MCF 10A (cell line): ENCODE measurements around the gene YWHAE. TPM values are rescaled to one million over a fixed set of nuclear protein-coding genes. Genes with fewer than 3 reads are reported as not detected.
"Not testable (repeated sequence)": the region's sequence is repeated elsewhere in the genome, so short reads cannot be mapped to it uniquely, and the experiment has no call there.

Source experiments
- BruUV-seq: library from RNA; stranded (reverse); fragments of 400-500 nt; replicated peaks from 2 replicates; lab custom pipeline; 2021; lab: Mats Ljungman, UMichigan
- CTCF ChIA-PET: fragments of 300-600 bp; sonication (Branson Sonifier 250); formaldehyde crosslinking; extraction: SDS; loops from one replicate; lab custom pipeline; 2021; ENCODE audit warnings: antibody characterized with exemption, inconsistent platforms; lab: Yijun Ruan, JAX
- POLR2A ChIA-PET: fragments of 300-600, 350-650 bp; sonication (Branson Sonifier 250); formaldehyde crosslinking; extraction: SDS; loops from one replicate; lab custom pipeline; 2020; ENCODE audit warnings: antibody characterized with exemption, inconsistent platforms; lab: Yijun Ruan, JAX
- DNase-seq: peaks from one replicate; pipeline ENCODE4 v3.0.0-alpha.2; 2018; ENCODE audit not compliant: unreplicated experiment
- H3K27ac Mint-ChIP-seq: one replicate; pipeline ENCODE4 v1.8.0; 2022; ENCODE audit warnings: mild to moderate bottlenecking, low read depth, mixed read lengths; ENCODE audit not compliant: unreplicated experiment
- H3K27me3 Mint-ChIP-seq: one replicate; pipeline ENCODE4 v1.8.0; 2022; ENCODE audit warnings: mixed read lengths; ENCODE audit not compliant: insufficient read depth, unreplicated experiment
- H3K36me3 Mint-ChIP-seq: one replicate; pipeline ENCODE4 v1.8.0; 2022; ENCODE audit warnings: mild to moderate bottlenecking, moderate library complexity, mixed read lengths; ENCODE audit not compliant: insufficient read depth, unreplicated experiment
- H3K4me1 Mint-ChIP-seq: one replicate; pipeline ENCODE4 v1.8.0; 2022; ENCODE audit warnings: mixed read lengths; ENCODE audit not compliant: insufficient read depth, unreplicated experiment
- H3K4me3 Mint-ChIP-seq: one replicate; pipeline ENCODE4 v1.8.0; 2022; ENCODE audit warnings: mild to moderate bottlenecking, moderate library complexity, mixed read lengths; ENCODE audit not compliant: unreplicated experiment
- H3K9me3 Mint-ChIP-seq: one replicate; pipeline ENCODE4 v1.8.0; 2022; ENCODE audit warnings: mixed read lengths; ENCODE audit not compliant: unreplicated experiment
- intact Hi-C: fragments of 100-400 bp; cut with micrococcal nuclease; formaldehyde crosslinking; loops from 2 replicates; pipeline ENCODE4 v1.14.1; 2022
- total RNA-seq: library from RNA; stranded (reverse); gene quantifications from 2 replicates; pipeline ENCODE4 v1.2.3, GENCODE V29; 2022
- TF ChIP-seq, protein P1 (sequence below): fragments of 200-600 bp; IDR thresholded peaks from one replicate; pipeline ENCODE4 v1.8.0; 2022; ENCODE audit warnings: antibody characterized with exemption, mild to moderate bottlenecking; ENCODE audit not compliant: unreplicated experiment

Gene YWHAE
- total RNA-seq, 1 experiment from 2014 or later, result 813 TPM

DNA sequence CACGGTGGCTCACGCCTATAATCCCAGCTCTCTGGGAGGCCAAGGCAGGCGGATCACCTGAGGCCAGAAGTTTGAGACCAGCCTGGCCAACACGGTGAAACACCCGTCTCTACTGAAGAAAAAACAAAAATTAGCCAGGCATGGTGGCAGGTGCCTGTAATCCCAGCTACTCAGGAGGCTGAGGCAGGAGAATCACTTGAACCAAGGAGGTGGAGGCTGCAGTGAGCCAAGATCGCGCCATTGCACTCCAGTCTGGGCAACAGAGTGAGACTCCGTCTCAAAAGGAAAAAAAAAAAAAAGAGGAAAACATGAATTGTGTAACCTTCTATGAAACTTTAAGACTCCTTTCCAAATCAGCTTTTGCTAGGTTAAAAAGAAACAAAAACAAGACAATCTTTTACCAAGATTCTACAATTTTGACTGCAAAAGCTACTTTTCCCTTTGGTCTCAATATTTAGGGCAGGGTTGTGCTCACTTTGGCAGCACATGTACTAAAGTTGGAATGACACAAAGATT is 13.3 kb downstream of the YWHAE start:
- not testable (repeated sequence) for H3K27ac Mint-ChIP-seq, H3K27me3 Mint-ChIP-seq, H3K4me1 Mint-ChIP-seq

DNA sequence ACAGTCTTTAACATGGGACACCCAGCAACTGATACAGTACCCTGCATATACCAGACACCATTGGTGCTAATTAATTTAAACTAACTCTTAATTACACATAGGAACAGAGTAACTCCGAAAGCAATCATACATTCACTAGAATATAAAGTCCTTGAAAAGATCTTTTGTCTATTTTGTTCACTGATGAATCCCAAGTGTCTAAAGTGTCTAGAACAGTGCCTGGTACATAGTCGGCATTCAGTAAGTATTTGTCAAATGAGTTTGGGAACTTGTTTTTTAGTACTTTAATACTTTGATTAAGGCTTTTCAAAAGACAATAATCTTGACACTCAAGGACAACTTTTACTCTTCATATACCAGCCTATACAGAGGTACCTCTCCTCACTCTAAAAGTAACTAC is 13.8 kb downstream of the YWHAE start:
- no peak overlapping the region for H3K4me3 Mint-ChIP-seq
- intact Hi-C loops, result no loop called here
- H3K27me3 Mint-ChIP-seq, result no peaks in the 10 kb centered on the region
- TF ChIP-seq, protein P1, sequence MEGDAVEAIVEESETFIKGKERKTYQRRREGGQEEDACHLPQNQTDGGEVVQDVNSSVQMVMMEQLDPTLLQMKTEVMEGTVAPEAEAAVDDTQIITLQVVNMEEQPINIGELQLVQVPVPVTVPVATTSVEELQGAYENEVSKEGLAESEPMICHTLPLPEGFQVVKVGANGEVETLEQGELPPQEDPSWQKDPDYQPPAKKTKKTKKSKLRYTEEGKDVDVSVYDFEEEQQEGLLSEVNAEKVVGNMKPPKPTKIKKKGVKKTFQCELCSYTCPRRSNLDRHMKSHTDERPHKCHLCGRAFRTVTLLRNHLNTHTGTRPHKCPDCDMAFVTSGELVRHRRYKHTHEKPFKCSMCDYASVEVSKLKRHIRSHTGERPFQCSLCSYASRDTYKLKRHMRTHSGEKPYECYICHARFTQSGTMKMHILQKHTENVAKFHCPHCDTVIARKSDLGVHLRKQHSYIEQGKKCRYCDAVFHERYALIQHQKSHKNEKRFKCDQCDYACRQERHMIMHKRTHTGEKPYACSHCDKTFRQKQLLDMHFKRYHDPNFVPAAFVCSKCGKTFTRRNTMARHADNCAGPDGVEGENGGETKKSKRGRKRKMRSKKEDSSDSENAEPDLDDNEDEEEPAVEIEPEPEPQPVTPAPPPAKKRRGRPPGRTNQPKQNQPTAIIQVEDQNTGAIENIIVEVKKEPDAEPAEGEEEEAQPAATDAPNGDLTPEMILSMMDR, result no peak
- H3K9me3 Mint-ChIP-seq, result no peaks in the 10 kb centered on the region
- H3K27ac Mint-ChIP-seq, result no peak overlapping the region
- no TSS peak for BruUV-seq
- H3K36me3 Mint-ChIP-seq, result peaks cover 35% of the 10 kb centered on the region
- DNase-seq, result no peak
- CTCF ChIA-PET, result interaction anchor here (0.6 to 1.1 kb wide), 2 partner anchors 20 to 21 kb away, joined by 3 read pairs; no protein-coding TSS in a partner anchor
- H3K4me1 Mint-ChIP-seq, result peaks cover 9% of the 10 kb centered on the region
- POLR2A ChIA-PET, result interaction anchor here (0.7 to 2.1 kb wide), 6 partner anchors 9 to 21 kb away, joined by 3 to 9 read pairs (median 4); no protein-coding TSS in a partner anchor

More for the DNA sequence above, 13.3 kb downstream of the YWHAE start:
- H3K36me3 Mint-ChIP-seq, result peaks cover 34% of the 10 kb centered on the region
- BruUV-seq, H3K9me3 Mint-ChIP-seq, intact Hi-C loops, DNase-seq, H3K4me3 Mint-ChIP-seq: not testable (repeated sequence)
- ChIA-PET POLR2A (interaction anchor here (0.7 to 2.1 kb wide), 7 partner anchors 9 to 152 kb away, joined by 3 to 9 read pairs (median 5); partner anchors contain the start of gene YWHAE), CTCF (interaction anchor here (0.6 to 1.1 kb wide), 2 partner anchors 19 to 21 kb away, joined by 3 read pairs; no protein-coding TSS in a partner anchor)

DNA sequence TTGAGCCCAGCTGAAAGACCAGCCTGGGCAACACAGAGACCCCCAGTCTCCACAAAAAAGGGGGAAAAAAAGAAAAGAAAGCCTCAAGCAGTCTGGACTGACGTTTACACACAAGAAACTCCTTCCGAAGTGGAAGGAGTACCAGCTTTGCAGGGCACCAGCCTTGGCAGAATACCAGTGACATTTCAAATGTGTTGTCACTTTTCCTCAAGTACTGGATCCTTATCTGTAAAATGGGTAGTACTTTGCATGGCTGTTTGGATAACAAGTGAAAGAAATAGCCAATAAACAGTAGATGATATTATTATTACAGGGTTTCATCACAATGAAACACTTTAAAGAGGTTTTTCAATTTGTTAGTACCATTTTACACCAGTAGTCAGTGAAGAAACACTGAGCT is 14.2 kb downstream of the YWHAE start:
- H3K36me3 Mint-ChIP-seq, result peaks cover 36% of the 10 kb centered on the region
- DNase-seq, result no peak
- BruUV-seq, result no TSS peak
- H3K9me3 Mint-ChIP-seq, result no peaks in the 10 kb centered on the region
- H3K27ac Mint-ChIP-seq, result no peak overlapping the region
- peaks cover 9% of the 10 kb centered on the region for H3K4me1 Mint-ChIP-seq
- ChIA-PET POLR2A (interaction anchor here (0.7 to 2.1 kb wide), 7 partner anchors 9 to 21 kb away, joined by 3 to 9 read pairs (median 3); no protein-coding TSS in a partner anchor), CTCF (interaction anchor here (1.1 kb wide), 1 partner anchor 20 kb away, joined by 3 read pairs; no protein-coding TSS in a partner anchor)
- intact Hi-C loops, result no loop called here
- no peaks in the 10 kb centered on the region for H3K27me3 Mint-ChIP-seq
- TF ChIP-seq, protein P1, result no peak
- no peak overlapping the region for H3K4me3 Mint-ChIP-seq

DNA sequence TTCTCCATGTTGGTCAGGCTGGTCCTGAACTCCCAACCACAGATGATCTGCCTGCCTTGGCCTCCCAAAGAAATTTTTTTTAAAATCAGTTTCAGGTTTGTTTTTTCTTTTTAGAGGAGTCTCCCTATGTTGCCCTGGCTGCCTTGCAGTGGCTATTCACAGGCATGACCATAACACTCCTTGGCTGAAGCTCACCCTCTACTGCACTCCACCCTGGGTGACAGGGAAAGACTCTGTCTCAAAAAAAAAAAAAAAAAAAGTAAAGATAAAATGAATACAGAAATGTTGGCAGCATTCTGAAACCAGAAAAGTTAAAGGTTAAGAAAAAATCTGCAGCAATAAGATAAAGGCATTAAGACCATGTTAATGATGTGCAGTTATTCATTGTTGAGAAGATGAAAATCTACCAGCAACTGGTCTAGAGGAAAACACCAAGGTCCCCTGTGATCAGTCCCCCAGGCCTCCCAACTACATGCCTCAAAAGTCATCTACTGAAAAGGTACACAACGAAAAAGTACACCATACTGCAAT is 15.1 kb downstream of the YWHAE start:
- Mint-ChIP-seq H3K27me3 (no peaks in the 10 kb centered on the region), H3K4me3 (no peak overlapping the region), H3K9me3 (no peaks in the 10 kb centered on the region), H3K36me3 (peaks cover 41% of the 10 kb centered on the region), H3K4me1 (peaks cover 10% of the 10 kb centered on the region), H3K27ac (no peak overlapping the region)
- ChIA-PET CTCF (no interaction called here), POLR2A (interaction anchor here (0.9 to 2.1 kb wide), 4 partner anchors 8 to 13 kb away, joined by 3 to 9 read pairs (median 3); no protein-coding TSS in a partner anchor)
- BruUV-seq, result no TSS peak
- TF ChIP-seq, protein P1, result no peak
- intact Hi-C loops, result no loop called here
- no peak for DNase-seq
